ENCODE data around the gene MPHOSPH9. TPM values are rescaled to one million over a fixed set of nuclear protein-coding genes. Genes with fewer than 3 reads are reported as not detected.

The MPHOSPH9 gene
- total RNA-seq, 2 experiments from 2014 or later: 148 to 149 TPM

DNA sequence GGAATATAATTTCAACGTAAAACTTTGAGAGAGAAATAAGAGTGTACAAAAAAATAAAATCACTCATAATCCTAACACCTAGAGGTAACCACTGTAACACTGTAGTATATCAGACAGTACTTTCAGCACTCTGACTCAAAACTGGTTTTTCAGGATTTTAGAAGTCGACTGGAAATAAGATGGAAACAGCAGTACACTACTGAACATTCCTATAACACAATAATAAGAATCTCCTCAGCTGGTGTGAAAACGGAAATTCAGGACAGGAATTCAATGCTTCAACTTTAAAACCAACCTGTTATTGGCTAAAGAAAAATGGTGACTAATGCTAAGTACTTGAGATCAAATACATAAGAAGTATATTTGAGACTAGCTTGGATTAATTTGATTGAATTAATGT is 69.7 kb downstream of the MPHOSPH9 start:
- DNase-seq: no peak
- no peak for ATAC-seq

DNA sequence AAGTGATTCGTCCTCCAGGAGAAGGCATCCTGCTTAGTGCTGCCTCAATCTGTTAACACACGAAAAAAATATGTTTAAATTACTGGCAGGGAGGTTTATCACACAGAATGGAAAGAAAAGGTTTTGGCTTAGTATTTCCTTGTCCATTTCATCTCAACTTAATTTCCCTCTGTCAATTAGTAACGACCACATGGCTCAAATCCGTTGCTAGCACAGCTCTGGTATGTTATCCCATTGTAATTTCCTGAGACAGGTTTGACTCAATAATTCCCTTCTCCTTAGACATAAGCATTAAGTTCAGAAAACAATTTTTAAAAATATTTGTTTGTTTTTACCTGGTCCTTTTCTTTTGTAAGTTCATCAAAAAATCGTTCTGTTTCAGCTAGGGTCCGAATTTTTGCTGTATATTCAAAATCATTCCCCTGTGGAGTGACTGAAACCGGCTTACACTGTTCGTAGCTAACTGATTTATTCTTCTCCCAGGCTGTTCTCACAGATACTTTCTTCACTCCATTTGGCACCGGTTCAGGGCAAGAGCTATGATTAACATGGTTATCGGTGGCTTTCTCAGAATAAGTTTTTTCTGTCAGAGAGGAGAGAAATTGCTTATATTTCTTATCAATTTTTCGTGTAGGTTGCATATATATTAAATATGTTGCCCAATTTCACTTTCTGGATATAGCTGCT is 72.0 kb downstream of the MPHOSPH9 start:
- POLR2A ChIA-PET: no interaction called here

More for the DNA sequence above, 69.7 kb downstream of the MPHOSPH9 start:
- POLR2A ChIA-PET: no interaction called here
- Mint-ChIP-seq H3K9me3 (ENCODE audit: insufficient read depth) (no peaks in the 10 kb centered on the region), H3K4me1 (ENCODE audit: low read depth) (no peaks in the 10 kb centered on the region), H3K36me3 (ENCODE audit: low read depth) (peaks cover 59% of the 10 kb centered on the region), H3K27ac (no peak overlapping the region), H3K27me3 (ENCODE audit: low read depth) (no peaks in the 10 kb centered on the region), H3K4me3 (no peak overlapping the region)
- CTCF ChIA-PET: interaction anchor here (1.3 to 1.4 kb wide), 2 partner anchors 12 to 75 kb away, joined by 4 read pairs; partner anchors contain the start of gene PITPNM2

DNA sequence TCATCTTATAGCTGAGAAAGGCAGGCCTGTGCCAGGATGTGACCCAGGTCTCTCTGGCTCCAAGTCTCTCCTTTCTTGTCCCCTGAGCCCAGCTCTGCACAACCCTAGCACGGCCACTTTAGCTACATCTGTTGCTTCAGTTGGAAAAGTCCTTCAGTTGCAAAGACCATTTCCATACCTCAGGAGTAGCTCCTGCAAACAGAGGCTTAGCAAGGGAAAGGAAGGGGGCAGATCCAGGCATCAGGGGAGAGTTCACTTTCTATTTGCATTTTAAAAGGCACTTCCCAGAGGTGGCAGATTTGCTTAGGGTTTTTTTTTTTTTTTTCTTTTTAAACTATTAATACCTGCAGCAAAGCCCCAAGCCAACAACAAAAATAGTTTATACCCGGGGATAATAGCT is 79.0 kb downstream of the MPHOSPH9 start:
- Mint-ChIP-seq H3K27me3 (ENCODE audit: low read depth) (peaks cover 7% of the 10 kb centered on the region), H3K36me3 (ENCODE audit: low read depth) (peaks cover 34% of the 10 kb centered on the region), H3K4me3 (no peak overlapping the region), H3K4me1 (ENCODE audit: low read depth) (peaks cover 32% of the 10 kb centered on the region), H3K27ac (no peak overlapping the region), H3K9me3 (ENCODE audit: insufficient read depth) (no peaks in the 10 kb centered on the region)
- POLR2A ChIA-PET: interaction anchor here (0.6 to 1.9 kb wide), 4 partner anchors 27 to 79 kb away, joined by 3 to 5 read pairs (median 4); no protein-coding TSS in a partner anchor
- CTCF ChIA-PET: interaction anchor here (0.9 to 3.4 kb wide), 8 partner anchors 12 to 1585 kb away, joined by 3 to 10 read pairs (median 4); no protein-coding TSS in a partner anchor
- DNase-seq (no peak), ATAC-seq (no peak)

More for the DNA sequence above, 72.0 kb downstream of the MPHOSPH9 start:
- ATAC-seq: no peak
- Mint-ChIP-seq H3K4me1 (ENCODE audit: low read depth) (no peaks in the 10 kb centered on the region), H3K27me3 (ENCODE audit: low read depth) (no peaks in the 10 kb centered on the region), H3K4me3 (no peak overlapping the region), H3K36me3 (ENCODE audit: low read depth) (peaks cover 51% of the 10 kb centered on the region), H3K9me3 (ENCODE audit: insufficient read depth) (no peaks in the 10 kb centered on the region), H3K27ac (no peak overlapping the region)
- CTCF ChIA-PET: interaction anchor here (0.9 to 2.3 kb wide), 5 partner anchors 9 to 77 kb away, joined by 3 to 7 read pairs (median 4); no protein-coding TSS in a partner anchor
- DNase-seq: no peak

- Mint-ChIP-seq H3K4me1 (ENCODE audit: low read depth) (peaks cover 36% of the 10 kb centered on the region), H3K9me3 (ENCODE audit: insufficient read depth) (no peaks in the 10 kb centered on the region), H3K36me3 (ENCODE audit: low read depth) (peaks cover 34% of the 10 kb centered on the region), H3K27ac (no peak overlapping the region), H3K27me3 (ENCODE audit: low read depth) (peaks cover 10% of the 10 kb centered on the region), H3K4me3 (no peak overlapping the region)
- no peak for ATAC-seq
- ChIA-PET POLR2A (interaction anchor here (1.3 to 2.5 kb wide), 4 partner anchors 70 to 109 kb away, joined by 4 to 9 read pairs (median 6); partner anchors contain the start of genes MPHOSPH9 and MTRFR), CTCF (interaction anchor here (0.9 to 3.4 kb wide), 7 partner anchors 8 to 110 kb away, joined by 3 to 25 read pairs (median 7); no protein-coding TSS in a partner anchor)
- DNase-seq: no peak
These were observed 80.1 kb downstream of the MPHOSPH9 start for GRCh38 chr12:123152833-123153232.

DNA sequence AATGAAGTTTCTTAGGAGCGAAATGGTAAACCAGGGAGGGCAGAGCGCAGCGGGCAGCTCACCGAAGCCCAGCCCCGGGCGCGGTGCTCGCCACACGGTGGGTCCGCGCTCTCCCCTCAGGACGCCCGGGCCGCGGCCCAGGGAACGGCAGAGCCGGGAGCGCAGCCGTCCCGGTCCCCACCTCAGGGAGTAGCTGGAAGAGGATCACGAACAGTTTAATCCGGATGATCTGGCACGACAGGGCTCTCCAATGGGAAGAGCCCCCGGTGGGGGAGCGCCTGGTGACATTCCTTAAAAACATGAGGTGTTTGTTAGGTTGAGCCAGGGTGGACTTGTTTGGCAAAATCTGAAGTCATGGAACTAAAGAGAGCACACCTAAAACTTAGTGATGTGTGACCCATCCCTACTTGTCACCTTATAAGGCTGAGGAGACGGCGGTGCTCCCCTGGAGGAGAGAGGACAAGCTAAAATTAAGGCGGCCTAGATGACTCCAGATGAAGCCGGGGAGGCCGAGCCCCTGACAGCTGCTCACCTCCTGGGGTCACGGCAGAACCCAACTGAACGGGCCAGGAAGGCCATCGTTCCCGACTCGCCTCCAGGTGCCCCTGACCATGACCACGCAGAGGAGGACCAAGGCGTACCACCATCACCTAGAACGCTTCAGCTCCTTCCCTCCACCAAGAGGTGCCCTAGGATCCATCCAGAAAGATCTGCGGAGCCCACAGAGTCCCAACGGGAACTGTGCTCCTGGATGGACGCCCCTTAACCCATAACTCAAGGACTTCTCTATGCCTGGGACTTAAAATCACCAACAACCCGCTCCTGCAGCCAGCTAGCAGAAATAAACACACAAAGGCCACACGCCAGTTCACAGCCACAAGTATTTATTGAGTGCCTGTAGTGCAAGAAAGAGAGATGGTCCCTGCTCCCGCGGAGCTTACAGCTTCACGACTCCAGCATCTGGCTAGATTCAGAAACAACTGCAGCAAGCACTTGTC is 81.2 kb downstream of the MPHOSPH9 start:
- peaks cover 10% of the 10 kb centered on the region for H3K27me3 Mint-ChIP-seq (ENCODE audit: low read depth)
- H3K4me1 Mint-ChIP-seq (ENCODE audit: low read depth): peaks cover 38% of the 10 kb centered on the region
- ChIA-PET POLR2A (interaction anchor here (0.7 to 3.3 kb wide), 13 partner anchors 9 to 115 kb away, joined by 3 to 18 read pairs (median 3); partner anchors contain the start of genes MPHOSPH9 and MTRFR), CTCF (interaction anchor here (1.0 to 3.4 kb wide), 10 partner anchors 9 to 109 kb away, joined by 3 to 25 read pairs (median 4); no protein-coding TSS in a partner anchor)
- peaks cover 30% of the 10 kb centered on the region for H3K36me3 Mint-ChIP-seq (ENCODE audit: low read depth)
- H3K9me3 Mint-ChIP-seq (ENCODE audit: insufficient read depth): no peaks in the 10 kb centered on the region
- H3K4me3 Mint-ChIP-seq: peak overlapping the region; percentile 78
- DNase-seq (peak; percentile 26), ATAC-seq (peak; percentile 9)
- H3K27ac Mint-ChIP-seq: peak overlapping the region; percentile 75

DNA sequence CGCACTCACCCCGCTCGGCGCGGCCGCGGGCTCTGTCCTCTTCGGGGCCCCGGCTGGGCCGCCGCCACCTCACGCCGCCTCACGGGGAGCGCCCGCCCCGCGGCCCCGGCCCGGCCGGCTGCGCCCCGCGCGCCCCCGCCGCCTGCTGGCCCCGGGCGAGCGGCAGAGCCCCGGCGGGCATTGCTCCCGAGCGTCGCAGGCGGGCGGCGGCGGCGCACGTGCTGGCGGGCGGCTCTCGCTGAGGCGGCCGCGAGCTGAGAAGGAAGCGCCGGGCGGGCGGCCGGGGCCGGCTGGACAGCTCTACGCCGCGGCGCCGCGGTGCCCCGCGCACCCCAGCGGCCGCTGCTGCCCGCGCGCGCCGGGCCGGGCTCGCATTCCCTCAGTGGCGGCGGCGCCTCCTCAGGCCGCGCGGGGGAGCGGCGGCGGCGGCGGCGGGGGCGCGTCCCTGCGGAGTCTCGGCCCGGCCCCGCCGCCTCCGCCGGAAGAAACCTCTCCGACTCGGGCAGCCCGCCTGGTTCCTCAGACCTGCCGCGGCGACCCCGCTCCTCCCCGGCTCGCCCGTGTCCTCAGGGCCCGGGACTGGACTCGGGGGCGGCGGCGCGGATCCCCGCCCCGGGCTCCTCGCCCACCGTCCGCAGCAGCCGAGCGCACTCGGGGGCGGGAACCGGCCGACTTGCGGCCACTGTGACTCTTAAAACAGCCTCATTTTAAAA is 82.0 kb downstream of the MPHOSPH9 start, which contains the start of gene PITPNM2:
PITPNM2 (minus strand) TSS at position 347 of the 713 bp plus-strand sequence. CDS start 116,500 bp downstream, outside the sequence.
- POLR2A ChIA-PET: interaction anchor here (0.8 to 3.3 kb wide), 7 partner anchors 23 to 107 kb away, joined by 3 to 18 read pairs (median 4); partner anchors contain the start of genes MPHOSPH9 and MTRFR
- peak within 1 kb of the TSS; percentile 78 for H3K4me3 Mint-ChIP-seq
- ATAC-seq (peak; percentile 88), DNase-seq (peak; percentile 68)
- CTCF ChIA-PET: interaction anchor here (1.2 to 3.3 kb wide), 6 partner anchors 12 to 107 kb away, joined by 3 to 25 read pairs (median 4); no protein-coding TSS in a partner anchor
- H3K27ac Mint-ChIP-seq: peak within 1 kb of the TSS; percentile 75
- peaks cover 10% of the 10 kb centered on the region for H3K27me3 Mint-ChIP-seq (ENCODE audit: low read depth)
- H3K9me3 Mint-ChIP-seq (ENCODE audit: insufficient read depth): no peaks in the 10 kb centered on the region
- H3K36me3 Mint-ChIP-seq (ENCODE audit: low read depth): peaks cover 29% of the 10 kb centered on the region
- peaks cover 39% of the 10 kb centered on the region for H3K4me1 Mint-ChIP-seq (ENCODE audit: low read depth)

GRCh38 chr12:123150275-123150743 is 82.6 kb downstream of the MPHOSPH9 start:
- ATAC-seq: peak; percentile 50
- Mint-ChIP-seq H3K36me3 (ENCODE audit: low read depth) (peaks cover 28% of the 10 kb centered on the region), H3K9me3 (ENCODE audit: insufficient read depth) (no peaks in the 10 kb centered on the region), H3K27ac (peak overlapping the region; percentile 74), H3K27me3 (ENCODE audit: low read depth) (peaks cover 10% of the 10 kb centered on the region), H3K4me3 (peak overlapping the region; percentile 75), H3K4me1 (ENCODE audit: low read depth) (peaks cover 39% of the 10 kb centered on the region)
- CTCF ChIA-PET: interaction anchor here (1.0 to 3.3 kb wide), 5 partner anchors 47 to 175 kb away, joined by 3 to 25 read pairs (median 5); partner anchors contain the start of gene OGFOD2
- POLR2A ChIA-PET: interaction anchor here (1.0 to 3.3 kb wide), 4 partner anchors 23 to 74 kb away, joined by 3 to 18 read pairs (median 4); no protein-coding TSS in a partner anchor
- DNase-seq: peak; percentile 28

DNA sequence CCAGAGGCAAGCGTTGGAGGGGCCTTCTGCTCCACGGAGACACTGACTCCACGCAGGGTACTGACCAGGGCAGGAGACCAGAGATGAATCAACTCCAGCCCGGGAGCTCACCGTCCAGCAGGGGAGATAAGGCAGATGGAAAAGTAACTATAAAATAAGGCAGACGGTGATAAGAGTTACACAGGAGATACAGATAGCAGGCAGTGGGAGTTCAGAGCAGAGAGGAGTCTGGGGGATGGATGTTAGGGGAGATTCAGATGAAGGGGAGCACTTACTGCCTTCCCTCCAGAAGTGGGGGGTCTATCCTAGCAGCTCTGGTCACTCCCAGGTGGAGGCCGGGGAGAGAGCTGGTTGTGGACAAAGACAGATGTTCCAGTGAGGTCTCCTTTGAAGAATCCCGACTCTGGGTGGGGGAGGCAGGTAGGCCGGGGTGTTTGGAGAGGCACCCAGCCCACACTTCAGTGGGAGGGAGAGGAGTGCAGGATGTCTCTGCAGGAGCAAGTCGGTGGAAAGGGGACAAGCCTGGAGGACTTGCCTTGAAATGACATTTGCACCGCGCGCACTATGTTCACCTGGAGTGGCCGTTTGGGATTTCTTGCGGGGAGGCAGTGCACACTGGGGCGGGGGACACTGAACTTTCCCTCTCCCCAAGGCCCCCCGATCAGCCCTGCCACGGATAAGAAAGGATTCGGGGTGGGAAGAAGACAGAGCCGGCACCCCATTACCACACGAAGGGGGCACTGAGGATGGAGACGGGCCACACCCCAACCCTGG is 83.3 kb downstream of the MPHOSPH9 start:
- POLR2A ChIA-PET: interaction anchor here (1.2 to 3.3 kb wide), 4 partner anchors 24 to 83 kb away, joined by 3 to 18 read pairs (median 4); partner anchors contain the start of genes MPHOSPH9 and MTRFR
- Mint-ChIP-seq H3K36me3 (ENCODE audit: low read depth) (peaks cover 28% of the 10 kb centered on the region), H3K9me3 (ENCODE audit: insufficient read depth) (no peaks in the 10 kb centered on the region), H3K4me1 (ENCODE audit: low read depth) (peaks cover 39% of the 10 kb centered on the region), H3K27me3 (ENCODE audit: low read depth) (peaks cover 10% of the 10 kb centered on the region), H3K27ac (peak overlapping the region; percentile 74), H3K4me3 (peak overlapping the region; percentile 75)
- ATAC-seq: no peak
- CTCF ChIA-PET: interaction anchor here (1.0 to 3.3 kb wide), 5 partner anchors 74 to 174 kb away, joined by 3 to 25 read pairs (median 7); partner anchors contain the start of gene OGFOD2
- no peak for DNase-seq

- Mint-ChIP-seq H3K36me3 (ENCODE audit: low read depth) (peaks cover 24% of the 10 kb centered on the region), H3K4me1 (ENCODE audit: low read depth) (peaks cover 39% of the 10 kb centered on the region), H3K27ac (peak overlapping the region; percentile 74), H3K4me3 (peak overlapping the region; percentile 75), H3K27me3 (ENCODE audit: low read depth) (peaks cover 10% of the 10 kb centered on the region), H3K9me3 (ENCODE audit: insufficient read depth) (no peaks in the 10 kb centered on the region)
- CTCF ChIA-PET: interaction anchor here (1.0 to 3.0 kb wide), 4 partner anchors 73 to 174 kb away, joined by 3 to 12 read pairs (median 5); partner anchors contain the start of gene OGFOD2
- POLR2A ChIA-PET: interaction anchor here (1.3 to 3.3 kb wide), 2 partner anchors 73 to 84 kb away, joined by 3 to 18 read pairs; partner anchors contain the start of genes MPHOSPH9 and MTRFR
- DNase-seq: no peak
- ATAC-seq: no peak
These were observed 83.9 kb downstream of the MPHOSPH9 start for GRCh38 chr12:123149088-123149487.
